ENCODE data around the gene KRTAP3-2. TPM values are rescaled to one million over a fixed set of nuclear protein-coding genes. Genes with fewer than 3 reads are reported as not detected.

KRTAP3-2 gene
- total RNA-seq, 1 experiment from 2014 or later, result not detected

DNA sequence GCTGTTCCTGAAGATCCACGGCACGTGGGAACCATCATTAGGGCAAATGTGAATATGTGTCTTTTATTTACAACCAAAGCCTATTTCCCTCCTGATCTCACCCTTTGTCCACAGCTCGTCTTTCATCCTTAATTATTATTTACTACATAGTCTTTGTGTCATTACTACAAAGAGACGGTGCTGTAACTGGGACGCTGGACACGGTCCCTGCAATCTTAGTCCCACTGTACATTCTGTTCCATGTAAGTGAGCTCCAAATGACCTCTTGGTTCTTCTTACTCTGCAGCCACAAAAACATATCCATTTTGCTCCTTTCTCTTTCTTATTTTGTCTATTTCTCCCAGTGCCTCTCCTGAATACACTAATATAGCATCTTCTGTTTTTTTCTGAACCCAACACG lies 49.5 kb downstream of the KRTAP3-2 start:
- ChIA-PET POLR2A (interaction anchor here (0.6 kb wide), 1 partner anchor 121 kb away, joined by 3 read pairs; no protein-coding TSS in a partner anchor), CTCF (no interaction called here)
- Mint-ChIP-seq H3K9me3 (ENCODE audit: unreplicated experiment) (no peaks in the 10 kb centered on the region), H3K27ac (ENCODE audit: low read depth, unreplicated experiment) (no peak overlapping the region), H3K36me3 (ENCODE audit: insufficient read depth, unreplicated experiment) (peaks cover 7% of the 10 kb centered on the region), H3K4me1 (ENCODE audit: insufficient read depth, unreplicated experiment) (peaks cover 16% of the 10 kb centered on the region), H3K27me3 (ENCODE audit: insufficient read depth, unreplicated experiment) (peaks cover 14% of the 10 kb centered on the region), H3K4me3 (ENCODE audit: unreplicated experiment) (no peak overlapping the region)
- intact Hi-C loops (cut with micrococcal nuclease), result no loop called here
- DNase-seq (ENCODE audit: unreplicated experiment), result no peak
- TF ChIP-seq, protein P1, sequence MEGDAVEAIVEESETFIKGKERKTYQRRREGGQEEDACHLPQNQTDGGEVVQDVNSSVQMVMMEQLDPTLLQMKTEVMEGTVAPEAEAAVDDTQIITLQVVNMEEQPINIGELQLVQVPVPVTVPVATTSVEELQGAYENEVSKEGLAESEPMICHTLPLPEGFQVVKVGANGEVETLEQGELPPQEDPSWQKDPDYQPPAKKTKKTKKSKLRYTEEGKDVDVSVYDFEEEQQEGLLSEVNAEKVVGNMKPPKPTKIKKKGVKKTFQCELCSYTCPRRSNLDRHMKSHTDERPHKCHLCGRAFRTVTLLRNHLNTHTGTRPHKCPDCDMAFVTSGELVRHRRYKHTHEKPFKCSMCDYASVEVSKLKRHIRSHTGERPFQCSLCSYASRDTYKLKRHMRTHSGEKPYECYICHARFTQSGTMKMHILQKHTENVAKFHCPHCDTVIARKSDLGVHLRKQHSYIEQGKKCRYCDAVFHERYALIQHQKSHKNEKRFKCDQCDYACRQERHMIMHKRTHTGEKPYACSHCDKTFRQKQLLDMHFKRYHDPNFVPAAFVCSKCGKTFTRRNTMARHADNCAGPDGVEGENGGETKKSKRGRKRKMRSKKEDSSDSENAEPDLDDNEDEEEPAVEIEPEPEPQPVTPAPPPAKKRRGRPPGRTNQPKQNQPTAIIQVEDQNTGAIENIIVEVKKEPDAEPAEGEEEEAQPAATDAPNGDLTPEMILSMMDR (IDR thresholded peaks at IDR 0.05; ENCODE audit: unreplicated experiment), result no peak
- no TSS peak for BruUV-seq (replicated peaks)

DNA sequence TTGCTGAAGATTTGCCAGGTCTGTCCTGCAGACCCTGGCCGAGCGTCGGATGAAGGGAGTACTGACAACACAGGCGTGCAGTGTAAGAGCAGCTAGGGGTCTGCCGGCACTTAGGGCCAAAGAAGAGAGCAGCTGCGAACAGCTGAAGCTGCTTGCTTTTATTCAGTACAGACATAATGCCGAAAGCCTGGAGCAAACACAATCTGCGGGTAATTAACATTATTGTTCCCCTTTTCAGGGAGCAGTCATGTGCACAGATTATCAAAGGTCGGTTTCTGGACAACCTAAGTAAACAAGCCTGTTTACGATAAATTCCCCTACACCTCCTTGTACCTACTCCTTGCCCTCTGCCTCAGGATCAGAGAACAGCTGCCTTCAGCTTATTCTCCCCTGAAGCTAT lies 50.3 kb downstream of the KRTAP3-2 start:
- no TSS peak for BruUV-seq (replicated peaks)
- no peak for DNase-seq (ENCODE audit: unreplicated experiment)
- Mint-ChIP-seq H3K36me3 (ENCODE audit: insufficient read depth, unreplicated experiment) (peaks cover 7% of the 10 kb centered on the region), H3K27ac (ENCODE audit: low read depth, unreplicated experiment) (no peak overlapping the region), H3K4me3 (ENCODE audit: unreplicated experiment) (no peak overlapping the region), H3K9me3 (ENCODE audit: unreplicated experiment) (no peaks in the 10 kb centered on the region), H3K27me3 (ENCODE audit: insufficient read depth, unreplicated experiment) (peaks cover 14% of the 10 kb centered on the region), H3K4me1 (ENCODE audit: insufficient read depth, unreplicated experiment) (peaks cover 16% of the 10 kb centered on the region)
- TF ChIP-seq, protein P1 (IDR thresholded peaks at IDR 0.05; ENCODE audit: unreplicated experiment), result no peak
- ChIA-PET CTCF (no interaction called here), POLR2A (no interaction called here)
- intact Hi-C loops (cut with micrococcal nuclease), result no loop called here

Other genes starting within 250 kb of the KRTAP3-2 start
- not detected in 2 replicates for gene KRT25, start 244.6 kb downstream of the KRTAP3-2 start, total RNA-seq (2022)
- not detected in 2 replicates for gene KRT26, start 227.7 kb downstream of the KRTAP3-2 start, total RNA-seq (2022)
- gene KRT27, start 217.4 kb downstream of the KRTAP3-2 start, total RNA-seq (2022), result not detected in 2 replicates
- gene KRT28, start 199.9 kb downstream of the KRTAP3-2 start, total RNA-seq (2022), result not detected in 2 replicates
- gene KRT10, start 177.3 kb downstream of the KRTAP3-2 start, total RNA-seq (2022), result 95.5 and 116 TPM in 2 replicates
- not detected in 2 replicates for gene KRT12, start 132.7 kb downstream of the KRTAP3-2 start, total RNA-seq (2022)
- gene KRT20, start 114.7 kb downstream of the KRTAP3-2 start, total RNA-seq (2022), result not detected in 2 replicates
- not detected in 2 replicates for gene KRT23, start 62.3 kb downstream of the KRTAP3-2 start, total RNA-seq (2022)
- not detected in 2 replicates for gene KRT39, start 33.0 kb downstream of the KRTAP3-2 start, total RNA-seq (2022)
- not detected in 2 replicates for gene KRT40, start 15.6 kb downstream of the KRTAP3-2 start, total RNA-seq (2022)
- gene KRTAP3-3, start 5.7 kb downstream of the KRTAP3-2 start, total RNA-seq (2022), result not detected in 2 replicates
- gene KRTAP3-1, start 9.2 kb upstream of the KRTAP3-2 start, total RNA-seq (2022), result not detected in 2 replicates
- gene KRTAP1-5, start 27.3 kb upstream of the KRTAP3-2 start, total RNA-seq (2022), result not detected in 2 replicates
- not detected in 2 replicates for gene KRTAP1-4, start 30.3 kb upstream of the KRTAP3-2 start, total RNA-seq (2022)
- gene KRTAP1-3, start 35.0 kb upstream of the KRTAP3-2 start, total RNA-seq (2022), result not detected in 2 replicates
- not detected in 2 replicates for gene KRTAP1-1, start 41.5 kb upstream of the KRTAP3-2 start, total RNA-seq (2022)
- not detected in 2 replicates for gene KRTAP2-1, start 47.4 kb upstream of the KRTAP3-2 start, total RNA-seq (2022)
- gene KRTAP2-2, start 55.3 kb upstream of the KRTAP3-2 start, total RNA-seq (2022), result not detected in 2 replicates
- not detected in 2 replicates for gene KRTAP2-3, start 60.2 kb upstream of the KRTAP3-2 start, total RNA-seq (2022)
- not detected in 2 replicates for gene KRTAP2-4, start 66.0 kb upstream of the KRTAP3-2 start, total RNA-seq (2022)
- not detected in 2 replicates for gene KRTAP4-7, start 84.2 kb upstream of the KRTAP3-2 start, total RNA-seq (2022)
- gene KRTAP4-8, start 98.2 kb upstream of the KRTAP3-2 start, total RNA-seq (2022), result not detected in 2 replicates
- not detected in 2 replicates for gene KRTAP4-16, start 102.3 kb upstream of the KRTAP3-2 start, total RNA-seq (2022)
- not detected in 2 replicates for gene KRTAP4-9, start 105.5 kb upstream of the KRTAP3-2 start, total RNA-seq (2022)
- gene KRTAP4-11, start 118.5 kb upstream of the KRTAP3-2 start, total RNA-seq (2022), result not detected in 2 replicates
- gene KRTAP4-12, start 124.3 kb upstream of the KRTAP3-2 start, total RNA-seq (2022), result not detected in 2 replicates
- gene KRTAP4-6, start 140.6 kb upstream of the KRTAP3-2 start, total RNA-seq (2022), result not detected in 2 replicates
- not detected in 2 replicates for gene KRTAP4-5, start 149.9 kb upstream of the KRTAP3-2 start, total RNA-seq (2022)
- not detected in 2 replicates for gene KRTAP4-4, start 160.8 kb upstream of the KRTAP3-2 start, total RNA-seq (2022)
- gene KRTAP4-3, start 168.3 kb upstream of the KRTAP3-2 start, total RNA-seq (2022), result not detected in 2 replicates
- gene KRTAP4-2, start 178.3 kb upstream of the KRTAP3-2 start, total RNA-seq (2022), result not detected in 2 replicates
- gene KRTAP4-1, start 185.0 kb upstream of the KRTAP3-2 start, total RNA-seq (2022), result not detected in 2 replicates
- not detected in 2 replicates for gene KRTAP9-1, start 190.0 kb upstream of the KRTAP3-2 start, total RNA-seq (2022)
- gene KRTAP9-2, start 226.7 kb upstream of the KRTAP3-2 start, total RNA-seq (2022), result not detected in 2 replicates
- gene KRTAP9-3, start 232.5 kb upstream of the KRTAP3-2 start, total RNA-seq (2022), result not detected in 2 replicates
- gene KRTAP9-8, start 238.1 kb upstream of the KRTAP3-2 start, total RNA-seq (2022), result not detected in 2 replicates
- gene KRTAP9-4, start 249.8 kb upstream of the KRTAP3-2 start, total RNA-seq (2022), result not detected in 2 replicates

Data from MCF 10A (cell line).